ENCODE results near the gene SLTM. TPM values are rescaled to one million over a fixed set of nuclear protein-coding genes. Genes with fewer than 3 reads are reported as not detected.
"Not testable (repeated sequence)": the region's sequence is repeated elsewhere in the genome, so short reads cannot be mapped to it uniquely, and the experiment has no call there.

SLTM gene
- total and polyA plus RNA-seq, 7 donors: 34.8 to 107 (median 83.5) TPM

- H3K4me3 ChIP-seq: no peak overlapping the region
- no peaks in the 10 kb centered on the region for H3K9me3 ChIP-seq
- H3K36me3 ChIP-seq: no peaks in the 10 kb centered on the region
- DNase-seq: no peak
- no peak for TF ChIP-seq POLR2AphosphoS5 (IDR thresholded peaks at IDR 0.05)
- no peak for TF ChIP-seq EP300 (IDR thresholded peaks at IDR 0.05)
- no peak for TF ChIP-seq POLR2A (IDR thresholded peaks at IDR 0.05)
- TF ChIP-seq CTCF (IDR thresholded peaks at IDR 0.05): no peak
- H3K4me1 ChIP-seq: peaks cover 0 to 10% (median 3%) of the 10 kb centered on the region in 4 donors
- intact Hi-C loops (cut with DNase I): no loop called here
- H3K27me3 ChIP-seq: no peaks in the 10 kb centered on the region
- H3K27ac ChIP-seq: no peak overlapping the region
- WGBS, 2 donors: 56 to 73% methylated on average over 5 of the region's 5 CpGs
These were observed 18.0 kb upstream of the SLTM start for GRCh38 chr15:58951388-58952007.

GRCh38 chr15:58947179-58947578 is 13.7 kb upstream of the SLTM start:
- no peaks in the 10 kb centered on the region for H3K27me3 ChIP-seq
- H3K27ac ChIP-seq: no peak overlapping the region
- no peak for TF ChIP-seq POLR2AphosphoS5 (IDR thresholded peaks at IDR 0.05)
- no peak for TF ChIP-seq POLR2A (IDR thresholded peaks at IDR 0.05)
- no peak for TF ChIP-seq CTCF (IDR thresholded peaks at IDR 0.05)
- no peak for DNase-seq
- H3K9me3 ChIP-seq: no peaks in the 10 kb centered on the region
- H3K36me3 ChIP-seq: no peaks in the 10 kb centered on the region
- H3K4me1 ChIP-seq: peaks cover 0 to 7% (median 3%) of the 10 kb centered on the region in 4 donors
- H3K4me3 ChIP-seq: no peak overlapping the region
- WGBS, 2 donors: 87 to 91% methylated on average over 3 of the region's 3 CpGs
- intact Hi-C loops (cut with DNase I): no loop called here

GRCh38 chr15:58934974-58935373 is 1.5 kb upstream of the SLTM start:
- intact Hi-C loops (cut with DNase I): loop anchor here (5.0 to 10.0 kb wide), 3 partner anchors 60 to 722 kb away; partner anchors contain the start of genes ADAM10 and GTF2A2
- H3K9me3 ChIP-seq, DNase-seq, H3K36me3 ChIP-seq, H3K27me3 ChIP-seq, H3K4me3 ChIP-seq: not testable (repeated sequence)
- peaks cover 4 to 30% (median 20%) of the 10 kb centered on the region in 4 donors for H3K4me1 ChIP-seq
- WGBS, 2 donors: 96 to 97% methylated on average over 8 of the region's 8 CpGs
- H3K27ac ChIP-seq: peak overlapping the region; percentile 96 to 100 (median 98)

GRCh38 chr15:58934521-58934920 is 1.0 kb upstream of the SLTM start:
- peaks cover 4 to 33% (median 22%) of the 10 kb centered on the region in 4 donors for H3K4me1 ChIP-seq
- no peaks in the 10 kb centered on the region for H3K9me3 ChIP-seq
- no peaks in the 10 kb centered on the region for H3K36me3 ChIP-seq
- H3K27me3 ChIP-seq: no peaks in the 10 kb centered on the region
- peak overlapping the region; percentile 96 to 100 (median 98) for H3K27ac ChIP-seq
- no peak for TF ChIP-seq POLR2A (IDR thresholded peaks at IDR 0.05)
- TF ChIP-seq POLR2AphosphoS5 (IDR thresholded peaks at IDR 0.05): no peak
- no peak for TF ChIP-seq CTCF (IDR thresholded peaks at IDR 0.05)
- TF ChIP-seq EP300 (IDR thresholded peaks at IDR 0.05): no peak
- no peak for DNase-seq
- whole genome bisulfite sequencing, 2 donors: 33 to 64% methylated on average over 4 of the region's 4 CpGs
- peak overlapping the region in 3 of 4 donors; percentile 75 to 83 (median 82) for H3K4me3 ChIP-seq
- intact Hi-C loops (cut with DNase I): loop anchor here (5.0 to 10.0 kb wide), 3 partner anchors 60 to 723 kb away; partner anchors contain the start of genes ADAM10 and GTF2A2

- no peaks in the 10 kb centered on the region for H3K9me3 ChIP-seq
- intact Hi-C loops (cut with DNase I): loop anchor here (5.0 to 10.0 kb wide), 3 partner anchors 59 to 723 kb away; partner anchors contain the start of genes ADAM10 and GTF2A2
- 8 to 21% methylated on average over 4 of the region's 4 CpGs for WGBS, 2 donors
These were observed 602 bp upstream of the SLTM start for GRCh38 chr15:58934114-58934447.

More at GRCh38 chr15:58934114-58934447, 602 bp upstream of the SLTM start:
- H3K27me3 ChIP-seq: no peaks in the 10 kb centered on the region
- TF ChIP-seq EP300 (IDR thresholded peaks at IDR 0.05) (no peak), POLR2A (IDR thresholded peaks at IDR 0.05) (no peak), CTCF (IDR thresholded peaks at IDR 0.05) (peak in 1 of 4 experiments; percentile 26), POLR2AphosphoS5 (IDR thresholded peaks at IDR 0.05) (no peak)
- H3K4me3 ChIP-seq: peak overlapping the region; percentile 75 to 89 (median 82)
- H3K27ac ChIP-seq: peak overlapping the region; percentile 96 to 100 (median 98)
- peaks cover 0 to 2% (median 1%) of the 10 kb centered on the region in 4 donors for H3K36me3 ChIP-seq
- H3K4me1 ChIP-seq: peaks cover 4 to 33% (median 24%) of the 10 kb centered on the region in 4 donors
- no peak for DNase-seq

All from sigmoid colon (tissue), 7 donors.